HCT116 (cell line): ENCODE measurements around the gene LYST. TPM values are rescaled to one million over a fixed set of nuclear protein-coding genes. Genes with fewer than 3 reads are reported as not detected.

Experiments
- ATAC-seq: fragments of 200-7000 bp; cut with Tn5 transposase; 2 replicates; pipeline ENCODE4 v1.9.1; 2020; ENCODE audit warnings: mild to moderate bottlenecking, moderate library complexity
- BruUV-seq: library from RNA; stranded (reverse); fragments of 400-500 nt; replicated peaks from 2 replicates; lab custom pipeline; 2021; lab: Mats Ljungman, UMichigan
- CTCF ChIA-PET: fragments of 300-600 bp; sonication (Branson Sonifier 250); formaldehyde crosslinking; loops from one replicate; lab custom pipeline; 2021; ENCODE audit warnings: antibody characterized with exemption; lab: Charles Lee
- POLR2A ChIA-PET: fragments of 300-600, 350-600 bp; sonication (Branson Sonifier 250); formaldehyde crosslinking; loops from one replicate; lab custom pipeline; 2021; ENCODE audit warnings: antibody characterized with exemption; lab: Charles Lee
- RAD21 ChIA-PET, 2 experiments: fragments of 300-600 bp; sonication (Branson Sonifier 250); formaldehyde crosslinking; loops; one replicate each; lab custom pipeline; 2023; ENCODE audit warnings: low total read pairs in 2 of 2; ENCODE audit not compliant: uncharacterized antibody in 2 of 2, unreplicated experiment in 2 of 2, low non-redundant PET in 1 of 2; lab: Charles Lee
- DNase-seq: peaks from one replicate; pipeline ENCODE4 v3.0.0-alpha.2; 2010; ENCODE audit warnings: low read depth, low spot score
- H2AFZ ChIP-seq: fragments of 200-600 bp; shearing (Covaris generic), sonication (generic); 2 replicates; pipeline ENCODE4 v1.6.1; 2017; ENCODE audit warnings: low read depth, mixed run types, mixed read lengths, antibody characterized with exemption, low read length; ENCODE audit not compliant: poor library complexity, severe bottlenecking
- H3K27ac ChIP-seq: 2 replicates; pipeline ENCODE4 v1.5.1; 2012; ENCODE audit warnings: low read depth, low read length
- H3K27me3 ChIP-seq: fragments of 200-600 bp; sonication (generic); 2 replicates; pipeline ENCODE4 v1.6.1; 2016; ENCODE audit warnings: mixed run types, low read length, mixed read lengths; ENCODE audit not compliant: insufficient read depth
- H3K36me3 ChIP-seq, 2 experiments: fragments of 200-500 bp in 1 of 2; fragments of 200-600 bp in 1 of 2; sonication (Bioruptor generic) in 1 of 2; sonication (generic) in 1 of 2; 2 replicates each; pipeline versions ENCODE4 v1.5.1 to v1.6.1; 2014 to 2016; ENCODE audit warnings: low read length in 2 of 2, inconsistent platforms in 1 of 2, mixed read lengths in 1 of 2, mixed run types in 1 of 2; ENCODE audit not compliant: insufficient read depth in 2 of 2, control insufficient read depth in 1 of 2
- H3K4me1 ChIP-seq, 2 experiments: fragments of 200-600 bp in 1 of 2; sonication (generic) in 1 of 2; 2 replicates each; pipeline versions ENCODE4 v1.5.1 to v1.6.1; 2012 to 2017; ENCODE audit warnings: low read length in 2 of 2, inconsistent platforms in 1 of 2, mild to moderate bottlenecking in 1 of 2, mixed read lengths in 1 of 2, mixed run types in 1 of 2, moderate library complexity in 1 of 2; ENCODE audit not compliant: insufficient read depth in 2 of 2, control insufficient read depth in 1 of 2
- H3K4me2 ChIP-seq: fragments of 200-600 bp; sonication (generic); 2 replicates; pipeline ENCODE4 v1.6.1; 2017; ENCODE audit warnings: mixed run types, low read length, mixed read lengths
- H3K4me3 ChIP-seq, 2 experiments: fragments of 200-600 bp in 1 of 2; sonication (generic) in 1 of 2; replicated peaks in 1 of 2; 2 replicates each; pipeline ENCODE4 v1.5.1; 2011 to 2016; ENCODE audit warnings: low read length in 2 of 2, control low read depth in 1 of 2, low read depth in 1 of 2, mild to moderate bottlenecking in 1 of 2, mixed read lengths in 1 of 2, mixed run types in 1 of 2
- H3K79me2 ChIP-seq: fragments of 200-600 bp; sonication (generic); 2 replicates; pipeline ENCODE4 v1.6.1; 2017; ENCODE audit warnings: mild to moderate bottlenecking, mixed run types, low read length, moderate library complexity, mixed read lengths; ENCODE audit not compliant: insufficient read depth
- H3K9ac ChIP-seq: fragments of 200-600 bp; sonication (generic); 2 replicates; pipeline ENCODE4 v1.6.1; 2016; ENCODE audit warnings: low read length, mixed read lengths
- H3K9me2 ChIP-seq: fragments of 200-600 bp; sonication (generic), shearing (Covaris generic); 2 replicates; pipeline ENCODE4 v1.6.1; 2017; ENCODE audit warnings: mixed run types, mild to moderate bottlenecking, moderate library complexity; ENCODE audit not compliant: insufficient read depth
- H3K9me3 ChIP-seq, 2 experiments: fragments of 200-500 bp in 1 of 2; fragments of 200-600 bp in 1 of 2; sonication (Bioruptor generic) in 1 of 2; sonication (generic) in 1 of 2; 2 replicates each; pipeline ENCODE4 v1.6.1; 2014 to 2017; ENCODE audit warnings: low read length in 2 of 2, mixed read lengths in 2 of 2, inconsistent platforms in 1 of 2, low read depth in 1 of 2, mild to moderate bottlenecking in 1 of 2, mixed run types in 1 of 2, moderate library complexity in 1 of 2; ENCODE audit not compliant: control insufficient read depth in 1 of 2, insufficient read depth in 1 of 2
- H4K20me1 ChIP-seq: fragments of 200-600 bp; sonication (generic), shearing (Covaris generic); 2 replicates; pipeline ENCODE4 v1.6.1; 2017; ENCODE audit warnings: mixed run types, mild to moderate bottlenecking, moderate library complexity; ENCODE audit not compliant: insufficient read depth
- RAD21 ChIP-seq: IDR thresholded peaks from 2 replicates; pipeline ENCODE4 v1.6.1; 2012; ENCODE audit warnings: low read depth, mild to moderate bottlenecking
- SIN3A ChIP-seq: IDR thresholded peaks from 2 replicates; pipeline ENCODE4 v1.6.1; 2012; ENCODE audit warnings: low read depth
- TCF7L2 ChIP-seq: IDR thresholded peaks from 2 replicates; pipeline ENCODE4 v1.7.0; 2011; ENCODE audit warnings: borderline replicate concordance, inconsistent platforms; ENCODE audit not compliant: insufficient read depth, insufficient read length; ENCODE audit errors: extremely low read depth
- intact Hi-C: fragments of 100-400 bp; cut with micrococcal nuclease; formaldehyde crosslinking; loops from 2 replicates; pipeline ENCODE4 v1.10.0; 2022
- total RNA-seq: library from RNA; stranded (reverse); gene quantifications from one replicate; pipeline ENCODE4 v1.2.1, GENCODE V29; 2021; ENCODE audit not compliant: unreplicated experiment
- TF ChIP-seq, protein P1 (sequence below): IDR thresholded peaks from 2 replicates; pipeline ENCODE4 v1.6.1; 2012
- TF ChIP-seq, protein P2 (sequence below), 3 experiments: fragments of 200-600 bp in 1 of 3; sonication (generic) in 1 of 3; IDR thresholded peaks in 2 of 3; conservative IDR thresholded peaks in 1 of 3; 2 replicates each; pipeline ENCODE4 v1.5.1; 2012 to 2017; ENCODE audit warnings: low read depth in 2 of 3, low read length in 2 of 3, antibody characterized with exemption in 1 of 3, borderline replicate concordance in 1 of 3, control low read depth in 1 of 3, mild to moderate bottlenecking in 1 of 3, mixed read lengths in 1 of 3, mixed run types in 1 of 3, moderate library complexity in 1 of 3; ENCODE audit not compliant: insufficient read depth in 1 of 3
- TF ChIP-seq, protein P3 (sequence below): IDR thresholded peaks from 2 replicates; pipeline ENCODE4 v1.6.1; 2011; ENCODE audit warnings: mild to moderate bottlenecking, low read length, moderate library complexity; ENCODE audit not compliant: insufficient replicate concordance; ENCODE audit errors: extremely low read depth

Gene LYST
- total RNA-seq, 1 experiment from 2014 or later, result 6.6 TPM

DNA sequence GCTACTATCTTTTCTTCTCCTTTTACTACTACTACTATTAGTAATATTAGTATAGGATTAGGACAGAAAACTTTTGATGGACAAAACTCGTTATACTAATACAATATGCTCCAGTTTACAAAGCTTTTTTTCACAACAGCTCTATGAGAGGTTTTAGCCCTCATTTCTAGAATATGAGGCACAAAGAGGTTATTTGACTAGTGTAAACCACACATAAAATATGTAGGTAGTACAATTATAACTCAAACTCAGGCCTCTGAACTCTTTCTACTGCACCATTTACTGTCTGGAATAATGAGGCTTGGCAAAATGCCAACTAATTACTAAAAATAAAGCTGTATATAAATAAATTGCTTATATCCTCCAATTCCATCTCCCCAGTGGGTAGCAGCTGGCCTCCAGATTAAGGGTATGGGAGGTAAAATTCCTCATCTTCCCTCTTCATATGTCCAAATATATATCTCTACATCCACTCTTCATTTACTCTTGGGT is 99.9 kb downstream of the LYST start:
- H3K27ac ChIP-seq, result no peak overlapping the region
- intact Hi-C loops, result no loop called here
- POLR2A ChIA-PET, result no interaction called here

More for the DNA sequence above, 99.9 kb downstream of the LYST start:
- H3K36me3 ChIP-seq, result no peaks in the 10 kb centered on the region
- no peak overlapping the region for H3K4me3 ChIP-seq
- no peak overlapping the region for H2AFZ ChIP-seq
- ATAC-seq, result no peak
- no peaks in the 10 kb centered on the region for H4K20me1 ChIP-seq
- no peaks in the 10 kb centered on the region for H3K9me2 ChIP-seq
- RAD21 ChIA-PET, result no interaction called here
- no peaks in the 10 kb centered on the region for H3K79me2 ChIP-seq
- no TSS peak for BruUV-seq
- TF ChIP-seq SIN3A (no peak), RAD21 (no peak), TCF7L2 (no peak)
- TF ChIP-seq, protein P1, sequence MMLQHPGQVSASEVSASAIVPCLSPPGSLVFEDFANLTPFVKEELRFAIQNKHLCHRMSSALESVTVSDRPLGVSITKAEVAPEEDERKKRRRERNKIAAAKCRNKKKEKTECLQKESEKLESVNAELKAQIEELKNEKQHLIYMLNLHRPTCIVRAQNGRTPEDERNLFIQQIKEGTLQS, result no peak
- TF ChIP-seq, protein P2, sequence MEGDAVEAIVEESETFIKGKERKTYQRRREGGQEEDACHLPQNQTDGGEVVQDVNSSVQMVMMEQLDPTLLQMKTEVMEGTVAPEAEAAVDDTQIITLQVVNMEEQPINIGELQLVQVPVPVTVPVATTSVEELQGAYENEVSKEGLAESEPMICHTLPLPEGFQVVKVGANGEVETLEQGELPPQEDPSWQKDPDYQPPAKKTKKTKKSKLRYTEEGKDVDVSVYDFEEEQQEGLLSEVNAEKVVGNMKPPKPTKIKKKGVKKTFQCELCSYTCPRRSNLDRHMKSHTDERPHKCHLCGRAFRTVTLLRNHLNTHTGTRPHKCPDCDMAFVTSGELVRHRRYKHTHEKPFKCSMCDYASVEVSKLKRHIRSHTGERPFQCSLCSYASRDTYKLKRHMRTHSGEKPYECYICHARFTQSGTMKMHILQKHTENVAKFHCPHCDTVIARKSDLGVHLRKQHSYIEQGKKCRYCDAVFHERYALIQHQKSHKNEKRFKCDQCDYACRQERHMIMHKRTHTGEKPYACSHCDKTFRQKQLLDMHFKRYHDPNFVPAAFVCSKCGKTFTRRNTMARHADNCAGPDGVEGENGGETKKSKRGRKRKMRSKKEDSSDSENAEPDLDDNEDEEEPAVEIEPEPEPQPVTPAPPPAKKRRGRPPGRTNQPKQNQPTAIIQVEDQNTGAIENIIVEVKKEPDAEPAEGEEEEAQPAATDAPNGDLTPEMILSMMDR (IDR thresholded peaks at IDR 0.05 in 2 of 3, conservative IDR thresholded peaks at IDR 0.05 in 1 of 3; ENCODE audit: borderline replicate concordance in 1 of 3, insufficient read depth in 1 of 3, low read depth in 2 of 3, low read length in 2 of 3), result no peak
- TF ChIP-seq, protein P3, sequence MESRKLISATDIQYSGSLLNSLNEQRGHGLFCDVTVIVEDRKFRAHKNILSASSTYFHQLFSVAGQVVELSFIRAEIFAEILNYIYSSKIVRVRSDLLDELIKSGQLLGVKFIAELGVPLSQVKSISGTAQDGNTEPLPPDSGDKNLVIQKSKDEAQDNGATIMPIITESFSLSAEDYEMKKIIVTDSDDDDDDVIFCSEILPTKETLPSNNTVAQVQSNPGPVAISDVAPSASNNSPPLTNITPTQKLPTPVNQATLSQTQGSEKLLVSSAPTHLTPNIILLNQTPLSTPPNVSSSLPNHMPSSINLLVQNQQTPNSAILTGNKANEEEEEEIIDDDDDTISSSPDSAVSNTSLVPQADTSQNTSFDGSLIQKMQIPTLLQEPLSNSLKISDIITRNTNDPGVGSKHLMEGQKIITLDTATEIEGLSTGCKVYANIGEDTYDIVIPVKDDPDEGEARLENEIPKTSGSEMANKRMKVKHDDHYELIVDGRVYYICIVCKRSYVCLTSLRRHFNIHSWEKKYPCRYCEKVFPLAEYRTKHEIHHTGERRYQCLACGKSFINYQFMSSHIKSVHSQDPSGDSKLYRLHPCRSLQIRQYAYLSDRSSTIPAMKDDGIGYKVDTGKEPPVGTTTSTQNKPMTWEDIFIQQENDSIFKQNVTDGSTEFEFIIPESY, result no peak
- DNase-seq, result no peak
- H3K27me3 ChIP-seq, result no peaks in the 10 kb centered on the region
- no peak overlapping the region for H3K9ac ChIP-seq
- no peaks in the 10 kb centered on the region for H3K9me3 ChIP-seq
- no peak overlapping the region for H3K4me2 ChIP-seq
- H3K4me1 ChIP-seq, result no peaks in the 10 kb centered on the region
- CTCF ChIA-PET, result no interaction called here
